Choroid plexus epithelial cell (primary cell): Measurements from ENCODE around the gene PRKAG2.
A peak's percentile ranks its signal among the peaks of the same experiment; 100 is the strongest.

ENCODE experiments used
- DNase-seq: peaks from one replicate; pipeline ENCODE4 v3.0.0-alpha.2; 2010; ENCODE audit warnings: low read depth
- H3K4me3 ChIP-seq: 2 replicates; pipeline ENCODE4 v1.5.1; 2011; ENCODE audit warnings: low read depth, mild to moderate bottlenecking, control low read depth, low read length, moderate library complexity
- CTCF ChIP-seq: conservative IDR thresholded peaks from 2 replicates; pipeline ENCODE4 v1.5.1; 2011; ENCODE audit warnings: low read depth, mild to moderate bottlenecking, control low read depth, inconsistent platforms, low read length, moderate library complexity

The PRKAG2 gene

GRCh38 chr7:151869109-151869428 is 7.8 kb downstream of the PRKAG2 start:
- no peak for DNase-seq
- no peak for TF ChIP-seq CTCF
- no peak overlapping the region for H3K4me3 ChIP-seq

GRCh38 chr7:151868396-151869108 is 8.4 kb downstream of the PRKAG2 start:
- H3K4me3 ChIP-seq = peak overlapping the region; percentile 15
- DNase-seq = peak; percentile 10
- TF ChIP-seq CTCF = no peak

GRCh38 chr7:151867912-151868311 is 9.0 kb downstream of the PRKAG2 start:
- H3K4me3 ChIP-seq = no peak overlapping the region
- DNase-seq = no peak
- no peak for TF ChIP-seq CTCF

- H3K4me3 ChIP-seq = no peak overlapping the region
- DNase-seq = no peak
- no peak for TF ChIP-seq CTCF
Measured at GRCh38 chr7:151866761-151867655, 9.9 kb downstream of the PRKAG2 start.

- no peak for DNase-seq
- no peak overlapping the region for H3K4me3 ChIP-seq
- TF ChIP-seq CTCF = no peak
Measured at GRCh38 chr7:151866028-151866427, 10.9 kb downstream of the PRKAG2 start.

GRCh38 chr7:151865070-151865670 is 11.7 kb downstream of the PRKAG2 start:
- no peak for TF ChIP-seq CTCF
- DNase-seq = no peak
- no peak overlapping the region for H3K4me3 ChIP-seq
